Lung (tissue), 12 donors: ENCODE measurements around the gene KRTAP1-5. TPM values are rescaled to one million over a fixed set of nuclear protein-coding genes. Genes with fewer than 3 reads are reported as not detected.
"Not testable (repeated sequence)": the region's sequence is repeated elsewhere in the genome, so short reads cannot be mapped to it uniquely, and the experiment has no call there.

Source experiments
- ATAC-seq: fragments of 200-7000 bp; cut with Tn5 transposase; one replicate; pipeline ENCODE4 v1.9.1; 2020; ENCODE audit warnings: moderate number of reproducible peaks; ENCODE audit not compliant: insufficient read depth, low FRiP score
- DNase-seq, 3 donors: peaks; one replicate each; pipeline ENCODE4 v3.0.0-alpha.2; 2013 to 2017
- H3K27ac ChIP-seq, 2 donors: one replicate each; pipeline ENCODE4 v1.5.1; 2013; ENCODE audit warnings: mild to moderate bottlenecking in 2 of 2, moderate library complexity in 2 of 2, control low read depth in 1 of 2, inconsistent platforms in 1 of 2, low read depth in 1 of 2, low read length in 1 of 2
- H3K27me3 ChIP-seq, 3 donors: one replicate each; pipeline ENCODE4 v1.5.1; 2013; ENCODE audit warnings: low read length in 2 of 3; ENCODE audit not compliant: control insufficient read depth in 3 of 3, insufficient read depth in 3 of 3
- H3K36me3 ChIP-seq, 4 donors: one replicate each; pipeline ENCODE4 v1.5.1; 2013; ENCODE audit warnings: low read length in 4 of 4, mild to moderate bottlenecking in 1 of 4, moderate library complexity in 1 of 4; ENCODE audit not compliant: control insufficient read depth in 4 of 4, insufficient read depth in 4 of 4
- H3K4me1 ChIP-seq, 5 donors: one replicate each; pipeline ENCODE4 v1.5.1; 2013; ENCODE audit warnings: low read length in 5 of 5, mild to moderate bottlenecking in 2 of 5, moderate library complexity in 1 of 5; ENCODE audit not compliant: control insufficient read depth in 5 of 5, insufficient read depth in 5 of 5
- H3K4me3 ChIP-seq: one replicate; pipeline ENCODE4 v1.5.1; 2013; ENCODE audit warnings: mild to moderate bottlenecking, control low read depth, moderate library complexity
- H3K9ac ChIP-seq, 2 donors: one replicate each; pipeline ENCODE4 v1.5.1; 2013; ENCODE audit warnings: low read length in 2 of 2, control low read depth in 1 of 2; ENCODE audit not compliant: insufficient read depth in 1 of 2
- H3K9me3 ChIP-seq, 4 donors: one replicate each; pipeline ENCODE4 v1.5.1; 2013; ENCODE audit warnings: low read length in 3 of 4, mild to moderate bottlenecking in 1 of 4, moderate library complexity in 1 of 4; ENCODE audit not compliant: control insufficient read depth in 4 of 4, insufficient read depth in 3 of 4
- WGBS, 2 donors: extraction: QIAGEN DNeasy Blood & Tissue Kit; methylation state at CpG; one replicate each; pipeline ENCODE4 v1.1.7; 2013; 5-methylcytosine and 5-hydroxymethylcytosine counted together
- polyA plus RNA-seq, 2 donors: library from polyadenylated mRNA; stranded (reverse); fragments of 200-250 nt; gene quantifications; one replicate each; pipeline ENCODE4 v1.2.1, GENCODE V29; 2013
- total RNA-seq, 2 donors: library from RNA; depleted of rRNA in 1 of 2; stranded (reverse); fragments of >200 nt in 1 of 2; gene quantifications; one replicate each; pipeline ENCODE4 v1.2.1, GENCODE V29; 2014 to 2021
- TF ChIP-seq, protein P1 (sequence below): IDR thresholded peaks from 2 replicates; pipeline ENCODE4 v1.5.1; 2012; ENCODE audit warnings: mild to moderate bottlenecking; ENCODE audit errors: control extremely low read depth, extremely low read depth
- donor health status: control.
- donor health status: control.
- donor health status: Bipolar disorder and iron deficiency.
- donor health status: healthy.
- donor health status: DM: yes; HTN: yes; CAD: no.

Gene KRTAP1-5
- total and polyA plus RNA-seq, 4 donors, result not detected

DNA sequence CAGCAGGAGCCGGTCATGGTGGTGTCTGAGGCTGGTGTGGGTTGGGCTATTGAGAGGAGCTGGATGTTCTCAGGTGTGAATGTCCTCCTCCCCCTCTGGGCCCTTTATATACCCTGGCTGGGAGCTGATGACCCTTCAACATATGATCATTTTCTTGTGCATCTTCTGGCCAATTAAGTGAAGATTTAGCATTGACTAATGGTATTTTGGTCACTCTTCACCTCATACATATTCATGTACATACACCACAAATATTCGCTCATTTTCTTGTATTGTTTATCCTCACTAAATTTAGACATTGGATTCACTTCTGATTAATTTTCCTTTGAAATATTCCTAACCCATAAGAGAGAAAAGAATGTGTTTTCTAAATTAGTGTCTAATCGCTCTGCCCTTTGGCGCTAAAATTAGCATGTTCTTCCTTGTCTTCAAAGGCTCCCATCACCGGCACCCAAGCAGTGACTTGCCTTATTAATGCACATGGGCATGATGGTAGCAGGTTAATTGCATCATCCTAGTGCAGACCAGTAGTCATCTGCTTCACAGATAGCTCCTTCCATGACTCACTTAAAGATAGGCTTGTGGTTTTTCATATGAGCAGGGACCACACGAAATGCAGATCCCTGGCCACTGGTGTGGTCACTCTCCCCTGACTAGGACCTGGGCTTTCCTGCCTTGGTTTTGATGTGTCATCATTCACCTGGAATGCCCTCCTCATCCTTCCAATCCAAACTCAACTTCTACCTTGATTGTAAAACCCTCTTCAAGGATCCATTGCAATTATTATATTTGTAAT lies 39.0 kb upstream of the KRTAP1-5 start, which contains the start of gene KRTAP2-4:
KRTAP2-4 (minus strand) TSS at position 51 of the 796 bp plus-strand sequence; CDS start at position 17, 34 bp downstream.
- Histone ChIP-seq H3K9me3 (no peaks in the 10 kb centered on the region), H3K36me3 (no peaks in the 10 kb centered on the region), H3K27me3 (peaks cover 0 to under 1% (median 0%) of the 10 kb centered on the region in 3 donors), H3K4me3 (no peak within 1 kb of the TSS), H3K27ac (no peak within 1 kb of the TSS), H3K4me1 (no peaks in the 10 kb centered on the region), H3K9ac (no peak within 1 kb of the TSS)
- TF ChIP-seq, protein P1, sequence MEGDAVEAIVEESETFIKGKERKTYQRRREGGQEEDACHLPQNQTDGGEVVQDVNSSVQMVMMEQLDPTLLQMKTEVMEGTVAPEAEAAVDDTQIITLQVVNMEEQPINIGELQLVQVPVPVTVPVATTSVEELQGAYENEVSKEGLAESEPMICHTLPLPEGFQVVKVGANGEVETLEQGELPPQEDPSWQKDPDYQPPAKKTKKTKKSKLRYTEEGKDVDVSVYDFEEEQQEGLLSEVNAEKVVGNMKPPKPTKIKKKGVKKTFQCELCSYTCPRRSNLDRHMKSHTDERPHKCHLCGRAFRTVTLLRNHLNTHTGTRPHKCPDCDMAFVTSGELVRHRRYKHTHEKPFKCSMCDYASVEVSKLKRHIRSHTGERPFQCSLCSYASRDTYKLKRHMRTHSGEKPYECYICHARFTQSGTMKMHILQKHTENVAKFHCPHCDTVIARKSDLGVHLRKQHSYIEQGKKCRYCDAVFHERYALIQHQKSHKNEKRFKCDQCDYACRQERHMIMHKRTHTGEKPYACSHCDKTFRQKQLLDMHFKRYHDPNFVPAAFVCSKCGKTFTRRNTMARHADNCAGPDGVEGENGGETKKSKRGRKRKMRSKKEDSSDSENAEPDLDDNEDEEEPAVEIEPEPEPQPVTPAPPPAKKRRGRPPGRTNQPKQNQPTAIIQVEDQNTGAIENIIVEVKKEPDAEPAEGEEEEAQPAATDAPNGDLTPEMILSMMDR, result no peak
- WGBS, 2 donors, result 85 to 92% methylated on average over 6 of the region's 6 CpGs
- ATAC-seq (no peak), DNase-seq (no peak)

DNA sequence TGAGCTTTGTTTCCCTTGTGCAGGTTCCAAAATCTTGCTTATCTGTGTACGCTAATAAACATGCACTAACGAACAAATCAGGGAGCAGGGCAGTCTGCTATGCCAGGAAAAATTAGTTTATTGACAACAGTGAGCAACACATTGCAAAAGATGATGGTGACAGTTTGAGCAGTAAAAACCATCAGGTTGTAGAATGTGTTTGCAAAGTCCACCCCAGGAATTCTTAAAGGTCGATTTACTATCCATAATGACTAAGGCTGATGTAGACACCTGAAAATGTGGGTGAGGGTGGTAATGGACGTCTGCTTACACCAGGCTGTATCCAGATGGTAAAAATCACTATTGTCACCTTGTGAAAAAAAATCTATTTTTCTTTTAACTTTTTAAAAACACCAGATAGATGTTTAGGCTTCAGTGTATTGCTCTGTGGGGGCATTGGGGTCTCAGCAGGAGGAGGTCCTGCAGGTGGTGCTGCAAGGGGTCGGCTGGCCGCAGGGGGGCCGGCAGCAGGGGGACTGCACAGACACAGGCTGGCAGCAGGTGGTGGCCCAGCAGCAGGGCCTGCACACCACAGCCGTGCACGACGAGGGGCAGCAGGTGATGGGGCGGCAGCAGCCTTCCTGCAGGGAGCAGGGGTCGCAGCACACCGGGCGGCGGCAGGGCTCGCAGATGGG lies 38.1 kb upstream of the KRTAP1-5 start:
- H3K36me3 ChIP-seq, H3K9ac ChIP-seq, ATAC-seq, H3K4me1 ChIP-seq, H3K9me3 ChIP-seq, H3K27ac ChIP-seq, DNase-seq, H3K4me3 ChIP-seq, H3K27me3 ChIP-seq: not testable (repeated sequence)
- WGBS, 2 donors, result 69 to 87% methylated on average over 6 to 7 of the region's 16 CpGs

DNA sequence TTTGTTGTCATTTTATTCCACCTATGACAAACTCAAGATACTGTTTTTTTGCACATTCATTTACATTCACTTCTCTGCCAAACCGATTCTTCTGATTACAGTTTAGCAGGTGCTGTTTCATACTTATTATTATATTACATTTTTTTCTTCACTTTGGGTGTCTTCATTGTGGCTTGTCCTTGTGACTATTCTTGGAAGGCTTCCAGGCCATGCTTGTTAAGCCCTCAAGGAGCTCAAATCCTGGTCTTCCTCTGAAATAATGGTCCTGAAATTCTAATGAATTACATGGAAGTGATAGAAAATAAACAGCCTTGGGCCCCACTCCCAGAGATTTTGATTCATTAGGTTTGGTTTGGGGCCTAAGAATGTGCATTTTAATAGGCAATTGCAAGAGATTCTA lies 37.3 kb upstream of the KRTAP1-5 start:
- Histone ChIP-seq H3K27ac (no peak overlapping the region), H3K4me3 (no peak overlapping the region), H3K9ac (no peak overlapping the region), H3K27me3 (peaks cover 0 to 5% (median 5%) of the 10 kb centered on the region in 3 donors), H3K36me3 (no peaks in the 10 kb centered on the region), H3K9me3 (no peaks in the 10 kb centered on the region), H3K4me1 (no peaks in the 10 kb centered on the region)
- ATAC-seq, result no peak
- DNase-seq, result no peak
- TF ChIP-seq, protein P1, result no peak
- WGBS, 2 donors, result 63 to 77% methylated on average over 1 of the region's 1 CpG

DNA sequence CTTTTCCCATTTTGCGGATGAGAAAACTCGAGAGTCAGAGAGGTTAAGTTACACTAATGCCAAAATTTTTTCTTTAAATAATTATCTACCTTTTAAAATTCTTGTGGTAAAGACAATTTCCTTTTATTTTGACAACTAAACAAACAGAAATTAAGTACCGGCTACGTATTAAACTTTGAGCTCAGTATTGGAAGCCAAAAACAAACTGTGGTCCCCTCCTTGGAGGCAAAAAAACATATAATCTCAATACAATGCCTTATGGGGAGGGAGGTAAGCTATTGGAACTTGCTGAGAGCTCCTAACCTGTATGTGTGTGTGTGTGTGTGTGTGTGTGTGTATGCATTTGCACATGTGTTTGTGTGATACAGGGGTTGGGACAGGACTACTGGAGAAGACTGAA lies 36.4 kb upstream of the KRTAP1-5 start:
- WGBS, 2 donors, result 74 to 87% methylated on average over 4 of the region's 4 CpGs
- no peak overlapping the region for H3K9ac ChIP-seq
- H3K27ac ChIP-seq, result no peak overlapping the region
- DNase-seq, result no peak
- no peaks in the 10 kb centered on the region for H3K36me3 ChIP-seq
- no peak overlapping the region for H3K4me3 ChIP-seq
- no peak for ATAC-seq
- H3K27me3 ChIP-seq, result peaks cover 0 to 8% (median 5%) of the 10 kb centered on the region in 3 donors
- H3K9me3 ChIP-seq, result no peaks in the 10 kb centered on the region
- H3K4me1 ChIP-seq, result no peaks in the 10 kb centered on the region
- TF ChIP-seq, protein P1, result no peak
